NCI-H460 (cell line): ENCODE results near the gene ACR. TPM values are rescaled to one million over a fixed set of nuclear protein-coding genes. Genes with fewer than 3 reads are reported as not detected.

Experiments
- DNase-seq: peaks from one replicate; pipeline ENCODE4 v3.0.0-alpha.2; 2016; ENCODE audit warnings: low read depth; ENCODE audit errors: extremely low read depth
- total RNA-seq: library from RNA; depleted of rRNA; stranded (reverse); fragments of >200 nt; shearing (Covaris generic); gene quantifications from 2 replicates; pipeline ENCODE4 v1.2.3, GENCODE V29; 2014

ACR gene
- total RNA-seq, 1 experiment from 2014 or later: not detected

GRCh38 chr22:50716290-50717024 is 21.5 kb upstream of the ACR start:
- no peak for DNase-seq

- no peak for DNase-seq
Measured at GRCh38 chr22:50717709-50718351, 20.2 kb upstream of the ACR start.

GRCh38 chr22:50718352-50718709 is 19.7 kb upstream of the ACR start:
- DNase-seq: no peak

- no peak for DNase-seq
Measured at GRCh38 chr22:50719814-50720300, 18.1 kb upstream of the ACR start.

GRCh38 chr22:50720301-50721256 is 17.4 kb upstream of the ACR start:
- no peak for DNase-seq

GRCh38 chr22:50721257-50721844 is 16.7 kb upstream of the ACR start:
- no peak for DNase-seq

- no peak for DNase-seq
Measured at GRCh38 chr22:50722048-50722701, 15.8 kb upstream of the ACR start.

GRCh38 chr22:50722716-50723428 is 15.1 kb upstream of the ACR start:
- no peak for DNase-seq

- no peak for DNase-seq
Measured at GRCh38 chr22:50723991-50724390, 14.0 kb upstream of the ACR start.

- DNase-seq: no peak
Measured at GRCh38 chr22:50724616-50725015, 13.4 kb upstream of the ACR start.

GRCh38 chr22:50725597-50725996 is 12.4 kb upstream of the ACR start:
- no peak for DNase-seq

- no peak for DNase-seq
Measured at GRCh38 chr22:50726643-50727340, 11.2 kb upstream of the ACR start.

- no peak for DNase-seq
Measured at GRCh38 chr22:50727678-50728522, 10.1 kb upstream of the ACR start.

GRCh38 chr22:50728523-50728931 is 9.5 kb upstream of the ACR start:
- no peak for DNase-seq

GRCh38 chr22:50729391-50730012 is 8.5 kb upstream of the ACR start:
- DNase-seq: no peak

GRCh38 chr22:50730013-50730891 is 7.8 kb upstream of the ACR start:
- DNase-seq: no peak
